HG03571 (cell line): ENCODE data around the gene ST8SIA2.

Experiments used
- ATAC-seq: cut with Tn5 transposase; IDR thresholded peaks from one replicate; pipeline ENCODE4 v1.9.1; 2021; ENCODE audit not compliant: unreplicated experiment

The ST8SIA2 gene

GRCh38 chr15:92393071-92393979 is at the start of gene ST8SIA2:
TSS of gene ST8SIA2 (plus strand) at chr15:92393881. CDS start at chr15:92394065, 184 bp downstream.
- ATAC-seq: no peak

DNA sequence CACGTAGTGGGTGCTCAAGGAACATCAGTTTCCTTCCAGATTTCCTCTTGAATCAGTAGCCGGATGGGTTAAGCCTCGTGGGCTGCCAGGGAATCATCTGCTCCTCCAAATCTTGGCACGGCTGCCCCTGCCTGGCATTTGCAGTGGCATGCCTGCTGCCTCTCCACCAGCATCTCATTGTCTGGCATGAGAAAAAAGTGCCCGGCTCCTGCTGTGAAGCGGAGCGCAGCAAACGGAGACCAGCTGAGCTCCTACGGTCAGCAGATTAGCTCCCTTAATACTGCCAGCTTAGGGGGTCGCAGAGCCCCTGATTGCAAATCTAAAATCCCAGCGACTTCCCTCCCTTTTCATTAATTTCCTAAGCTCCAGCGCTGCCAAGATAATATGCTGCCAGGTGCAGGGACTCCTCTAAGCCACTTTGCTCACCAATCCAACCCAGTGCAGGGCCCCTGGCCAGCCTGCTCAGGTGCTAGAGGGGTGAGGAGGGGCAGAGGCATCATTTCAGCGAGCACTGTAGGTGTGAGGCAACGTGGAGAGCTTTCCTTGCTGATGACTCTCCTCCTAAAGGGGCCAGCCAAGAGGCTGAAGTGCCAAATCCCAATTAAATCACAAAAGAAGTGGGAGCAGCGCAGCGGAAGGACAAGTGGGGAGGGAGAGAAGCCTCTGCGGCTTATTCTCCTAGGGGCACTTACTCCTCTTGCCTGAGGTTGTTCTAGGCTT is 49.6 kb upstream of the ST8SIA2 start:
- no peak for ATAC-seq

DNA sequence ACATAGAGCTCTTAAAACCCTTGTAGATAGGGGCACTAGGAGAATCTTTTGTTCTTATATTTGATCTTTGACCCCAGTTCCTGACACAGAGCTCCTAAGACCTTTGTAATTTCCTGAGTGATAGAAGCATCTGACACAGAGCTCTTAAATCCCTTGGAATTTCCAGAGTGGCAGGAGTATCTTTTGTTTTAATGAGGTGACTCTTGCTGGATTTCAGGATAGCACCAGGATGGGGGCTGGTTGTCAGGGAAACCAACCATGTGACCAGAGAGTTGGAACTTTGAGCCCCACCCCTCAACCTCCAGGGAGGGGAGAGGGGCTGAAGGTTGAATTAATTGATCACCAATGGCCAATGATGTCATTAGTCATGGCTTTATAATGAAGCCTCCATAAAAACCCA is 47.6 kb upstream of the ST8SIA2 start:
- ATAC-seq: no peak

DNA sequence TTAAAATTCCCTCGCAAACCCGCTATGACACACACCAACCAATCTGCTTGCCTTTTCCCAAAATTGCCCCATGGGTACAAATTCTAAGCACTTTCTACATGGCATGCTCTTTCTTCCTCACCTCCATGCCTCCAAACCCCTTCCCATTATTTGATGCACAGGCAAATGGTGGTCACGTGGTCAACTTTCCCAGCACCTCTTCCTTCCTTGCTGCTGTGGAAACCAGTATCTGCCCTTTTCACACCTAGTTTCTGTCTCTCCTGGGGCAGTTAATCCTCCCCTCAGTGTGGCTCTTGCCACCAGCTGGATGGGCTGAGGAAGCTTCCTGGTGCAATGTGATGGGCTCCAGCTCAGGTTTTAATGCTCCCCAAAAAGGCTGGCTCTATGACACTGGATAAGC is 38.4 kb upstream of the ST8SIA2 start:
- no peak for ATAC-seq

GRCh38 chr15:92361321-92362000 is 32.2 kb upstream of the ST8SIA2 start:
- no peak for ATAC-seq

DNA sequence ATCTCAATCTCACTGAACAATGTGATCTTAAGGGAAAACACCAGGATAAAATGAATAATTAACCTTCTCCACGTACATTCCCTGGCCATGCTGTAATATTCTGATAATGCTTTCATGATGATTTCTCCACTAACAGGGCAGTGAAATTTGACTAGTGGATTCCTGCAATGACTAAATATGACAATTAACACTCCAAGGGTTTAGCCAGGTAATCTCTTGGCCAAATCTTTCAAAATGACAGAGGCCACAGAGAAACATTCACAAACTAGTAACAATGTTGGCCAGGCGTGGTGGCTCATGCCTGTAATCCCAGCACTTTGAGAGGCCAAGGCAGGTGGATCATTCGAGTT is 31.7 kb upstream of the ST8SIA2 start:
- ATAC-seq: no peak

DNA sequence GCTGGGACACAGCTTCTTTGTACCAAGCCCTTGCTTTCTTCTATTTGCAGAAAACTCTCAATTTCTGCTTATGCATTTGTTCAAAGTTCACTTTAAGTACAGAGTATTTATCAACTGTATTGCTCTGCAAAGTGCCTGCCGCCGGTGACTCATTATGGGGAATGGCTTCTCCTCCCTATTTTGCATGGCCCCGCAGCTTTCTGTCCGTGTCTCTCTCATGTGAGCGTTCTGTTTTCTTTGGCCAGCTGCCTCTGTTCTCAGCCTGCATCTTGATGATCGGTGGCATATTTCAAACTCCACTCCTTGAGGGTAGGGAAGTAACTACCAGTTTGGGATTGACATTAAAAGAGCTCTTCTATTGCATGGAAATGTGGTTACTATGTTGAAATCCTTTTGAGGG is 28.6 kb upstream of the ST8SIA2 start:
- ATAC-seq: no peak

DNA sequence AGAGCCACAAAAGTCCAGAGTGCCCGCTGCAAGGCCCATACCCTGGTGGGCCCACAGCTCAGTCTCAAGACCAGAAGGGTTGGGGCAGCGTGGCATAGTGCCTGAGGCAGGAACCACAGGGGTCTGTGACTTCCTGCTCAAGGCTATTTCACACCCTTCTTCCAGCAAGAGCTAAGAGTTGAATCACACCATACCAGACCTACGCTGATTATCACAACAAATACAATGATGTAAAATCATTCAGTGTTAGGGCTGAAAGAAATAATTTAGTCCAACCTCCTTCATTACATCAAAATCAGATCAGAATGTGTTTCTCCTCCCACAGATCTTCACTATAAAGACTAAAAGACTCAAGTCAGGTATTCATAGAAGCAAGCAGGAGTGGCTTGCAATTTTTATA is 27.8 kb upstream of the ST8SIA2 start:
- no peak for ATAC-seq

GRCh38 chr15:92366381-92366780 is 27.3 kb upstream of the ST8SIA2 start:
- ATAC-seq: no peak

- no peak for ATAC-seq
These were observed 18.6 kb upstream of the ST8SIA2 start for GRCh38 chr15:92375057-92375456.

GRCh38 chr15:92376109-92376508 is 17.6 kb upstream of the ST8SIA2 start:
- no peak for ATAC-seq

DNA sequence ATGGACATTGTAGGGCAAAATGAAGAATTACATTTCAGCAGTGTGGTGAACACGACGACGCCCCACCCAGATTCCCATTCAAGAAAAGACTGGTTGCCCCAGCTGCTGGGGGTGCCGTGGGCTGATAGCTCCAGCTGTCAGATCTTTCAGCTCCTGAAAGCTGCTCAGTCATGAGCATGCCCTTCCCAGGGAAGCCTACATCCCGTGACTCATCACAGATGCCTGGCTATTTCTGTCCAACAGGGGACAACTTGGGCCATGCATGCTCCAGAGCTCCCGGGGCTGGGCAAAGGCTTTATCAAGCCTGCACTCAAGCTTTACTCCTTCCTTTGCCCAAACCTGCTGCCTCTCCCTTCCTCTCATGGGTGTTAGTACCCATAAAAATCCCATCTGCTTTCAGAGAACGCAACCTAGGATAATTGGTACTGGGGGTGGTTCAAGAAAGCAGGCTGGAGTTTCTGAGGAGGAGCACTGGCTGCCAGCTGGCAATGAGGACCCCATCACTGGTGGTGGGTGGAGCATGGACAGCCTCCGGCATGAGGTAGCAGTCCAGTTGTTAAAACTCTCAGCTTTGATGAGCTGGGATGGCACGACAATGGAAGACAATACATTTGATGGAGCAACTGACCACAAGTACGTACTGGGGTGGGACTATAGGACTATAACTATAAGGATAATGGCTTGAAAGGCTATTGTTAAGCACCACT is 16.4 kb upstream of the ST8SIA2 start:
- ATAC-seq: no peak

GRCh38 chr15:92383519-92384324 is 10.0 kb upstream of the ST8SIA2 start:
- ATAC-seq: peak; percentile 59

- ATAC-seq: no peak
These were observed 9.3 kb upstream of the ST8SIA2 start for GRCh38 chr15:92384381-92384780.

DNA sequence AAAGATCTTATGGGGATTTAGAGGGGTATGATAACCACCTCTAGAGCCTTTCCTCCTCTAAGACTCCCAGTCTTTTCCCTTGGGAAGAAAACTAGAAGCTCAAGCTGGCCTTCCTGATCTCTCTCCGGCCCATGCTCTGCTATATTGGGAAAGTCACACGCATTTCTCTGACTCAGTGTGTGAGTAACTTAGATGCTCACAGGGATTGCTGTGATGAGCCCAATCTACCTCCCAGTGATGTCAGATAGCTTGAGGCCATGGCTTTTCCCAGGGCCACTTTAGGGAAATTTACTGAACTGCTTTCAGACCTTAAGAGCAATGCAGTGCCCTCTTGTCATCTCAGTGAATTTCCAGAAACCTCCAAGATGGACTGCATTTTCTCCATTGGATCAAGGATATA is 8.6 kb upstream of the ST8SIA2 start:
- no peak for ATAC-seq

DNA sequence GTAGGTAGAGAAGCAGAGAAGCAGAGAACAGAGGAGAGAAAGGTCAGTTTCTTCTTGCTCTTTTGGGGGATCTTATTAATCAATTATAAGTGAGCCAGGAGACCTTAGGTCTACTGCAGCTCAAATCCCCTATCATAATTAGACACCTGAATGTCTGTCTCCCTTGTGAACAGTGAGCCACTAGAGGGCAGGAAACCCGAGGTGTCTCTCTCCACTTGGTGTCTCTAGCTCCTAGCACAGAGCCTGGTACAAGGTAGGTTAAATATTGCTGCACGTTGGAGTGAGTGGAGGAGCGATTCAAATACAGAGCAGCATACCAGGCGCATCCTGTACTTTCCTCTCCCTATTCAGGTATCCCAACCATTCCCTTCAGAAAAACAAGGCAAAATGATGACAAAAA is 2.0 kb upstream of the ST8SIA2 start:
- no peak for ATAC-seq

DNA sequence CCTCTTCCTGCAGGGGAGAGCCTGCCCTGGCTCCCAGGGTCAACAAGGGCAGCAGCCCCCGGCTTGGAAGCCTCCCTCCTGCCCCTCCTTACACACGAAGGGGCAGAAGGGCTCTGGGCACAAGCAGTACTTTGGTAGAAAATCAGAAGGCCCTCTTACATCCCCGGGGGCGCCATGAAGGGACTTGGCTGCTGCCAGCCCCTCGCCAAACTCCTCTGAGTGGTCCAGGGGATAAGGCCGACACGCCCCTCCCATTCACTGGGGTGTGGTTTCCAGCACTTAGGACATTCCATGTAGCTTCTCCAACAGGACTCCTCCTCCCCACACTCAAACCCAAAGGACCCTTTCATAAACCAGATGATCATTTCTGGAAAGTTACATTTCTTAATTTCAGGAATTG is 1.2 kb upstream of the ST8SIA2 start:
- no peak for ATAC-seq

DNA sequence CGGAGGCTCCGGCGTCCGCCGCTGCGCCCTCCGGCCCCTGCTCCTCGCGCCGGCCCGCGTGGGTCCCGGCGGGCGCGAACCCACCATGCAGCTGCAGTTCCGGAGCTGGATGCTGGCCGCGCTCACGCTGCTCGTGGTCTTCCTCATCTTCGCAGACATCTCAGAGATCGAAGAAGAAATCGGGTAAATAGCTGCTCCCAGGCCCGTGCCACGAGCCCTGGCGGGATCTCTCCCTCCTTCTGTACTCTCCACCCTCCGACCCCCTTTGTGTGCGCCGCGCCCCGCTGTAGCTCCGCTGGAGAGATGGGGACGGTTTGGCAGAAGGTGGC is 263 bp downstream of the ST8SIA2 start:
- no peak for ATAC-seq

DNA sequence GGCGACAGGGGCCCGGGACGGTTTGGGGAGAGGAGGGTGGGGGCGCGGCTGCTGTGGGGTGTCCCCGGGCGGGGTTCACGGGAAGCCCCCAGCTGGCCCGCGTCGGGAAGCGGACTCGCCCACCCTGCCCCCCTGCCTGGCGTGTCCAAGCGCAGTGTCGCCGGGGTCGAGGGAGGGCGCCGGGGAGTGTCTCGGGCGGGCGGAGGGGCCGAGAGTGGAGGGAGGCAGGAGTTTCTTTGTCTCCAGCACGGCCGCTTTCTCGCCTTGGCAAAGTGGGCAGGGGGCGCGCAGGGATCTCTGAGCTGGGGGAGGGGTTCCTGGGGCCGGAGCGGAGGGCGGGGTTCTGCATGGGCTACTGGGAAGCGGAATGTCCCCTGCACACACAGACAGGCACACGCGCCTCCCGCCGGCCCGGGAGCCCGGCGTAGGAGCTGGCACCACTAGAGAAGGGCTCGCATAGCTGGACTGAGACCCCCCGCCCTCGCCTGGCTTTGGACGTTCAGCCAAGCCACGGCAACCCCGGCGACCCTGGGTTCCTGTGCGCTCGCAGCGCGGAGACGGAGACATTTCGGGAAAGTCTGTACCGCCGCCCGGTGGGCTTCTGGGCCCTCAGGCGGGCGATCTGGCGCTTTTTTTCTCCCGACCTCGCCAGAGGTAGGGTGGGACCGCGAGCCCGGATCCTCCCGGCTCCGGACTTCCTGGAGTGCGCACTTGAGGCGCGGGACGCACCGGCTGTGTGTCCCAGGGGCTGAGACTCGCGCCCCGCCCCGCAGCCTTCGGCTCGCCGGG is 822 bp downstream of the ST8SIA2 start:
- ATAC-seq: no peak
